GM12865 (cell line): ENCODE results near the gene ATXN1.
"Not testable (repeated sequence)": the region's sequence is repeated elsewhere in the genome, so short reads cannot be mapped to it uniquely, and the experiment has no call there.

Experiments
- DNase-seq: peaks from one replicate; pipeline ENCODE4 v3.0.0; 2010; ENCODE audit warnings: low read depth
- H3K4me3 ChIP-seq: 2 replicates; pipeline ENCODE4 v1.5.1; 2011; ENCODE audit warnings: mild to moderate bottlenecking, low read depth, low read length, control low read depth
- TF ChIP-seq, protein P1 (sequence below): IDR thresholded peaks from 2 replicates; pipeline ENCODE4 v1.5.1; 2011; ENCODE audit warnings: low read length, control low read depth, low read depth, inconsistent platforms; ENCODE audit not compliant: insufficient read depth; ENCODE audit errors: missing control alignments

Gene ATXN1

DNA sequence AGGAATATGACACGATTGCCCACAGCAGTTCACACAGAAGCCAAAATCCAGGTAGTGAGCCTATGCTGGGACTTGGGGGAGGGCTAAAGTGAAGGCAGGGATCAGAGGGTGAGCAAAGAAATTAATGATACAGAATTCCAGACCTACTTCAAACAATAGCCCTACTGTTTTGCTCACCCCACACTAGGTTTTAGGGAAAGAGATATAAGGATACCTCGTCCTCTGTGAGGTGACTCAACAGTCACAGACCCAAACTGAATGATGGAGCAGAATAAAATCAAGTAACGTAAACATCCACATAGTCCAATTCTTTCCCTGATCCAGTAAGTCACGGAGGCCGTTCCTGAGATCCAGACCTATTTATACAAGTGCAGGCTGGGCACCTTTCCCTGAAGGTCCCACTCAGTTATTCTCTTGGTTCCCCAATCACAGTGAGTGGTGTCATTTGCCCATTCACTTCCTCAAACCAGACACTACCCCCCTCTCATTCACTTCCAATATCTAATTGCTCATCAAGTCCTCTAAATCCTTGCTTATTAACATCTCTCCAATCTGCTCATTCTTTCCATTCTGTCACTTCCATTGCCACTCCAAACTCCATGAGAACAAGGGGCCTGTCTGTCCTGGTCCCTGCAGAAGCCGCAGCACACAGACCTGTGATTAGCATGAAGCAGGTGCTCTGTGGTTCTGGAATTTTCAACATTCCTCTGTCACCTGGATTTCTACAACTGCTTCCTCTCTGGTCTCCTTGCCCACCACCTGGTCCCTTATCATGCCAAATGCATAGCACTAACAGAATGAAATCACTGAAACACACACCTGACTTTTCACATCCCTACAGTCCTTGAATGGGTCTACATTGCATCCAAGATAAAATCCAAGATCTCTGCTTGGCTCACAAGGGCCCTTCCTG is 55.9 kb downstream of the ATXN1 start:
- H3K4me3 ChIP-seq, result no peak overlapping the region
- DNase-seq, result no peak
- TF ChIP-seq, protein P1, sequence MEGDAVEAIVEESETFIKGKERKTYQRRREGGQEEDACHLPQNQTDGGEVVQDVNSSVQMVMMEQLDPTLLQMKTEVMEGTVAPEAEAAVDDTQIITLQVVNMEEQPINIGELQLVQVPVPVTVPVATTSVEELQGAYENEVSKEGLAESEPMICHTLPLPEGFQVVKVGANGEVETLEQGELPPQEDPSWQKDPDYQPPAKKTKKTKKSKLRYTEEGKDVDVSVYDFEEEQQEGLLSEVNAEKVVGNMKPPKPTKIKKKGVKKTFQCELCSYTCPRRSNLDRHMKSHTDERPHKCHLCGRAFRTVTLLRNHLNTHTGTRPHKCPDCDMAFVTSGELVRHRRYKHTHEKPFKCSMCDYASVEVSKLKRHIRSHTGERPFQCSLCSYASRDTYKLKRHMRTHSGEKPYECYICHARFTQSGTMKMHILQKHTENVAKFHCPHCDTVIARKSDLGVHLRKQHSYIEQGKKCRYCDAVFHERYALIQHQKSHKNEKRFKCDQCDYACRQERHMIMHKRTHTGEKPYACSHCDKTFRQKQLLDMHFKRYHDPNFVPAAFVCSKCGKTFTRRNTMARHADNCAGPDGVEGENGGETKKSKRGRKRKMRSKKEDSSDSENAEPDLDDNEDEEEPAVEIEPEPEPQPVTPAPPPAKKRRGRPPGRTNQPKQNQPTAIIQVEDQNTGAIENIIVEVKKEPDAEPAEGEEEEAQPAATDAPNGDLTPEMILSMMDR, result no peak

DNA sequence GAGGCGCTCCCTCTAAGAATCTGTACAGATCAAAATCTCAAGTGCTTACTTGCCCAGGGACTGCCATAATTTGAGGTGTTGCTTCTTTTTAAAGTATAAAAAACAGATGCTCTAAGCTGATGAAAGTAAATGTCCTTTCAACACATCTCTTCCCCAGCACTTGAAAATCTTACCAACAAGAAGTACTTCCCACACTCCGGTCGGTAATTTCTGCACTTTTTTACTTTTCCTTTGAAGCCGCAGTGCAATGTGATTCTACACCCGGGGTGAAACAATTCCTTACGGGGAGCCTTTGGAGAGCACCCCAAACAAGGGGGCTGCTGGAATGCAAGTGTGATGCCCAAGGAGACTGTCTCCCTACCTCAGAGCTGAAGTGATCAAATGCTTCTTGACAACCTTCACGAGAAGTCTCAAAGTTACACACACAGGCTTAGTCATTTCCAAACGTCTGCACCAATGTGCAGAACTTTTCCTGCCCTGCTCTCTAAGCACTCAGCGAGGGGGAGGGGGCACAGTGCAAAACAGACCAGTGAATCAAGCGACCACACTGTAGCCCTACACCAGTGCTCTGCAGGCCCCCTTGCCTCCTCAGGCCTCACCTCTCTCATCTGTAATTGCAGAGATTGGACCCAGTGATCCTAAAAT is 56.7 kb downstream of the ATXN1 start:
- no peak overlapping the region for H3K4me3 ChIP-seq
- TF ChIP-seq, protein P1, result no peak
- peak; percentile 46 for DNase-seq

DNA sequence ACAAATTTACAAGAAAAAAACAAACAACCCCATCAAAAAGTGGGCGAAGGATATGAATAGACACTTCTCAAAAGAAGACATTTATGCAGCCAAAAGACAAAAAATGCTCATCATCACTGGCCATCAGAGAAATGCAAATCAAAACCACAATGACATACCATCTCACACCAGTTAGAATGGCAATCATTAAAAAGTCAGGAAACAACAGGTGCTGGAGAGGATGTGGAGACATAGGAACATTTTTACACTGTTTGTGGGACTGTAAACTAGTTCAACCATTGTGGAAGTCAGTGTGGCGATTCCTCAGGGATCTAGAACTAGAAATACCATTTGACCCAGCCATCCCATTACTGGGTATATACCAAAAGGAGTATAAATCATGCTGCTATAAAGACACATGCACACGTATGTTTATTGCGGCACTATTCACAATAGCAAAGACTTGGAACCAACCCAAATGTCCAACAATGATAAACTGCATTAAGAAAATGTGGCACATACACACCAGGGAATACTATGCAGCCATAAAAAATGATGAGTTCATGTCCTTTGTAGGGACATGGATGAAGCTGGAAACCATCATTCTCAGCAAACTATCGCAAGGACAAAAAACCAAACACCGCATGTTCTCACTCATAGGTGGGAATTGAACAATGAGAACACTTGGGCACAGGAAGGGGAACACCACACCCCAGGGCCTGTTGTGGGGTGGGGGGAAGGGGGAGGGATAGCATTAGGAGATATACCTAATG is 58.5 kb downstream of the ATXN1 start:
- H3K4me3 ChIP-seq, DNase-seq: not testable (repeated sequence)

DNA sequence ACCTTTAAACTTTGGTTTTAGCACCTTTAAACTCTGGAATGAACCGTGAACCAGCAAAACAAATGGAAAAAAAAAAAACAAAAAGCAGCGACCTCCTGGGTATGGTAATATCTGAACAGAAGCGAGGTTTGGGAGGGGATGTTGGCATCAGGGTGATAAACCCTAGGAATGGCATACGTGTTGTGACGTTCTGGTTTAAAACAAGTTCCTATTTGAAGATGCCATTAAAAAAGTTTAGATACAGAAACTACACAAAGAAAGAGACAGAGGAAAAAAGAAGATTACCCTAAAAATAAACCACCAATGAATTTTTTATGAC is 60.4 kb downstream of the ATXN1 start:
- no peak for DNase-seq
- no peak overlapping the region for H3K4me3 ChIP-seq
- TF ChIP-seq, protein P1, result no peak

DNA sequence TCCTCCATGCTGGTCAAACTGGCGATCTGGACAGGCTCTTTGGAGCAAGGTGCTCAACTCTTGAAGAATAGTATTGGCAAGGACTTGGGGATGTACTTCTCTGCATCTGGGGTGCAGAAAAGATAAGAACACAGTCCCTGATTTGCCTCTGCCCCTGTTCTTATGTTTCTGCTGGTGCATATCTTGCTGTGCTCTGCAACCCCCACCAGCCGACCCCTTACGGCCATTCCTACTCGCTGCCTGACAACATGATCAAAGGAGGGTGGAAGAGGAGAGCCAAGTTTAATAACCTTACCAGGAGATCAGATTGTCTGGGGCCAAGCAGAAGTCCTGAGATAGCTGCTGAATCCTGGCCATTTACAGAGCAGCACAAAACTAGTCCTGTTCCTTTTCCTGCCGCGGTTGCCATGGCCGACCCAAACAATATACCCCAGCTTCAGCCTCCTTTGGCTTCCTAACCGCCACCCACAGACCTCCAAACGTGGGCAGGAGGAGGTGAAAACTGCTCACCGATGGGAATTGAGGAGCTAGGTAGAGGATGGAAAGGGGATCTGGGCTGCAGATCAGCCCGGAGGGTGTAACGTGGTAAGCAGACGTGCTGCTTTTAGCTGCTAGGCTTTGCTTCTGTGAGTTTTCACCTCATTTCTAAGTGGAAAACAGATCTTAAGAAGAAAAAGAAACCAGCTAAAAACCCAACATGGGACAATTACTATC is 60.9 kb downstream of the ATXN1 start:
- no peak for DNase-seq
- H3K4me3 ChIP-seq, result no peak overlapping the region
- TF ChIP-seq, protein P1, result no peak

DNA sequence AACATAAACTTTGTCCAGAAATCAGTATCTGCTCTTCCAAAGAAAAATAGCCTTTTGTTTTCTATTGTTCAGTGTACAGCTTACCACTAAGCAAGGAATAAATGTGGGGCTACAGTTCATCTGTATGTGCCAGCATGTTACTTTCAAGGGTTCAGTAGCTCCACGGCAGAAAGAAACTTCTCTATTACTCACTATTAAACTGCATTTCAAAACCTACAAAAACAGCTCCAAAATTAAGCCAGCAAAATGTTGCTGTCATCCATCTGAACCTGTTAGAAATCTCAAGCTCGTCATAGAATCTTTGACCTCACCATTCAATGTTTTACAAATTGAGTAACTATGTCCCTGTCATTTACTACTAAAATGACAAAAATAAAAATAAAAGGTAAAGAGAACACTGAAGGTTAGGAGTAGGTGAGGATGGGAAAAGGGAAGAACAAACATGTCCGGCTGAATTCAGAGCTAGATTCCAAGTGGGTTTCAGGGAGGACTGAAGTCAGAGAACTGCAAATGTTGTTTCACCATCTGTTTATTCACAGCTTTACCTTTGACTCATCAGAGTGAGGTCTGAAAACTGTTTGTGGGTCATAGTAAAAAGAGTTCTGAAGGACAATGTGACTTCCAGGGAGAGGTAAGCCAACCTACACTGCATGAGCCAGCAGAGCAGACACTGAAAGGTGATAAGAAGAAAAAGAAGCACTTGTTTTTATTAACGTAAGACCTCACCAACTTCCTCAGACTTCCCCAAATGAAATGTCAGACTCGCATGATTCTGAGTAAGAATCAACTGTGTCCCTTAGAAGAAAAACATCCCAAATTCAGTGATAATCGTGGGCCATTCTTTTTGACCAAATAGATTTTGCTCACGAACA is 62.0 kb downstream of the ATXN1 start:
- H3K4me3 ChIP-seq, result no peak overlapping the region
- no peak for DNase-seq
- TF ChIP-seq, protein P1, result no peak
